Fibroblast of lung (primary cell): Measurements from ENCODE around the gene EPAS1.

ENCODE experiments used
- EZH2 ChIP-seq: IDR thresholded peaks from 2 replicates; pipeline ENCODE4 v1.5.1; 2012; ENCODE audit warnings: low read length, control low read depth, mild to moderate bottlenecking; ENCODE audit errors: missing control alignments
- TF ChIP-seq, protein P1 (sequence below), 2 donors: IDR thresholded peaks in 1 of 2; conservative IDR thresholded peaks in 1 of 2; 1 replicate in 1 of 2; 2 replicates in 1 of 2; pipeline ENCODE4 v1.5.1; 2011 to 2012; ENCODE audit warnings: low read length in 2 of 2, control low read depth in 1 of 2, inconsistent platforms in 1 of 2, low read depth in 1 of 2, mild to moderate bottlenecking in 1 of 2

DNA sequence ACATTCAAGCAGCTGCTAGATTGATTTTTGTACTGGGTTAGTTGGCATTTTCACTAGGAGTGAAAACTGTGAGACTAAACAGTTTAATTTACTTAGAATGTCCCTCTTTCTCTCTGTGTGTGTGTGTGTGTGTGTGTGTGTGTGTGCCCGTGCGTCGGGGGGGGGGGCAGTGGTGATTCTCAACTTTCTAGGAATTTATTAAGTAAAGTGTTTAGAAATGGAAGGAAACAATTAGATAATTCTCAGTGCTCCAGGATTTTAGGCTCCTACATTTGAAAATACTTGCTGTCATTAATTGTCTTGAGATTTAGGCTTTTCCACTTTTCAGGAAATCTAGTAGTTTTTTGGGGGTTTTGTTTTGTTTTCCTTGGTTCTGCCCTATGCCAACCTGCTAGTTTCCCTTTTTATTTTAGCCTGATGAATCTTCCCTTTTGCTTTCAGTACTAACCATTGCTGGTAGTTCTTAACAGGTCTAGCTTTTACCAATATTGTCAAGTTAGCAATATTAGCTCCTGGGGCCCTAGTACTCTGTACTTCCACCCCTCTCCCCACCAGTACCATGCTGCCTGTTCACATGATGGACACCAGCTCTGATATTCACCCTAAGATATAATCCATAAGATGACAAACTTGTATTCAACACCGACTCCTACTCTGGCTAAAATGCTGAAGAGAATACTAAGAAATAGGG is 4.9 kb downstream of the EPAS1 start:
- TF ChIP-seq, protein P1, sequence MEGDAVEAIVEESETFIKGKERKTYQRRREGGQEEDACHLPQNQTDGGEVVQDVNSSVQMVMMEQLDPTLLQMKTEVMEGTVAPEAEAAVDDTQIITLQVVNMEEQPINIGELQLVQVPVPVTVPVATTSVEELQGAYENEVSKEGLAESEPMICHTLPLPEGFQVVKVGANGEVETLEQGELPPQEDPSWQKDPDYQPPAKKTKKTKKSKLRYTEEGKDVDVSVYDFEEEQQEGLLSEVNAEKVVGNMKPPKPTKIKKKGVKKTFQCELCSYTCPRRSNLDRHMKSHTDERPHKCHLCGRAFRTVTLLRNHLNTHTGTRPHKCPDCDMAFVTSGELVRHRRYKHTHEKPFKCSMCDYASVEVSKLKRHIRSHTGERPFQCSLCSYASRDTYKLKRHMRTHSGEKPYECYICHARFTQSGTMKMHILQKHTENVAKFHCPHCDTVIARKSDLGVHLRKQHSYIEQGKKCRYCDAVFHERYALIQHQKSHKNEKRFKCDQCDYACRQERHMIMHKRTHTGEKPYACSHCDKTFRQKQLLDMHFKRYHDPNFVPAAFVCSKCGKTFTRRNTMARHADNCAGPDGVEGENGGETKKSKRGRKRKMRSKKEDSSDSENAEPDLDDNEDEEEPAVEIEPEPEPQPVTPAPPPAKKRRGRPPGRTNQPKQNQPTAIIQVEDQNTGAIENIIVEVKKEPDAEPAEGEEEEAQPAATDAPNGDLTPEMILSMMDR (conservative IDR thresholded peaks at IDR 0.05 in 1 of 2, IDR thresholded peaks at IDR 0.05 in 1 of 2; ENCODE audit: low read depth in 1 of 2, low read length in 2 of 2), result no peak
- no peak for TF ChIP-seq EZH2
